Keratinocyte (primary cell): ENCODE measurements around the gene PLP1. TPM values are rescaled to one million over a fixed set of nuclear protein-coding genes. Genes with fewer than 3 reads are reported as not detected.

ENCODE experiments used
- DNase-seq: peaks from one replicate; pipeline ENCODE4 v3.0.0-alpha.2; 2011; ENCODE audit warnings: low read depth, missing footprints, low spot score
- FAIRE-seq: peaks from 2 replicates; lab custom pipeline; 2011; peaks lifted over from hg19 to GRCh38; lab: Jason Lieb, UNC
- H2AFZ ChIP-seq: 2 replicates; pipeline ENCODE4 v1.6.0; 2012; ENCODE audit warnings: low read length, control low read depth, inconsistent platforms; ENCODE audit not compliant: control insufficient read depth
- H3K27ac ChIP-seq: 2 replicates; pipeline ENCODE4 v1.5.1; 2011; ENCODE audit warnings: low read length; ENCODE audit not compliant: control insufficient read depth, insufficient read depth
- H3K27me3 ChIP-seq: 3 replicates; pipeline ENCODE4 v1.6.0; 2011; ENCODE audit warnings: low read length; ENCODE audit not compliant: control insufficient read depth, insufficient read depth; ENCODE audit errors: extremely low read depth
- H3K36me3 ChIP-seq, 2 experiments: 2 replicates in 1 of 2; 3 replicates in 1 of 2; pipeline ENCODE4 v1.5.1; 2011; ENCODE audit warnings: low read length in 2 of 2, mild to moderate bottlenecking in 1 of 2; ENCODE audit not compliant: control insufficient read depth in 2 of 2, insufficient read depth in 2 of 2; ENCODE audit errors: extremely low read depth in 1 of 2
- H3K4me1 ChIP-seq: 3 replicates; pipeline ENCODE4 v1.5.1; 2011; ENCODE audit warnings: low read length; ENCODE audit not compliant: control insufficient read depth, insufficient read depth; ENCODE audit errors: extremely low read depth
- H3K4me2 ChIP-seq: 3 replicates; pipeline ENCODE4 v1.6.0; 2011; ENCODE audit warnings: low read depth, low read length; ENCODE audit not compliant: control insufficient read depth, insufficient read depth; ENCODE audit errors: extremely low read depth
- H3K4me3 ChIP-seq, 3 experiments: fragments of 200-600 bp in 1 of 3; sonication (generic) in 1 of 3; 2 replicates in 2 of 3; 3 replicates in 1 of 3; pipeline ENCODE4 v1.5.1; 2011 to 2016; ENCODE audit warnings: low read length in 3 of 3, mild to moderate bottlenecking in 3 of 3, control low read depth in 2 of 3, inconsistent platforms in 1 of 3, low read depth in 1 of 3, mixed read lengths in 1 of 3, mixed run types in 1 of 3, moderate library complexity in 1 of 3; ENCODE audit not compliant: control insufficient read depth in 2 of 3, insufficient read depth in 2 of 3; ENCODE audit errors: extremely low read depth in 1 of 3
- H3K79me2 ChIP-seq: 2 replicates; pipeline ENCODE4 v1.6.0; 2012; ENCODE audit warnings: low read length; ENCODE audit not compliant: control insufficient read depth, insufficient read depth
- H3K9ac ChIP-seq: 3 replicates; pipeline ENCODE4 v1.6.0; 2011; ENCODE audit warnings: low read length; ENCODE audit not compliant: control insufficient read depth, insufficient read depth; ENCODE audit errors: extremely low read depth
- H3K9me1 ChIP-seq: 3 replicates; pipeline ENCODE4 v1.6.0; 2011; ENCODE audit warnings: low read length; ENCODE audit not compliant: control insufficient read depth, insufficient read depth; ENCODE audit errors: extremely low read depth
- H3K9me3 ChIP-seq: 2 replicates; pipeline ENCODE4 v1.5.1; 2012; ENCODE audit warnings: low read depth, low read length; ENCODE audit not compliant: control insufficient read depth
- H4K20me1 ChIP-seq: 3 replicates; pipeline ENCODE4 v1.6.0; 2011; ENCODE audit warnings: low read length; ENCODE audit not compliant: control insufficient read depth, insufficient read depth; ENCODE audit errors: extremely low read depth
- EZH2 ChIP-seq: IDR thresholded peaks from one replicate; pipeline ENCODE4 v1.6.1; 2012; ENCODE audit warnings: inconsistent platforms, mild to moderate bottlenecking, low read length, moderate library complexity
- dilution Hi-C: fragments of 300-500 bp; cut with MboI; formaldehyde crosslinking; loops from one replicate; pipeline ENCODE4 v1.7.0; 2020; ENCODE audit warnings: low sequenced_read_pairs; ENCODE audit not compliant: extremely low pct_ligation_motif_present
- polyA plus RNA-seq, 5 experiments: library from polyadenylated mRNA; depleted of rRNA in 3 of 5; stranded (reverse) in 3 of 5; stranded (forward) in 1 of 5; unstranded in 1 of 5; fragments of >200 nt; gene quantifications; 1 replicate in 1 of 5; 2 replicates in 3 of 5; 3 replicates in 1 of 5; pipeline versions ENCODE4 v1.2.1 to v1.2.3, GENCODE V29; 2011 to 2012; ENCODE audit warnings: missing spikeins in 2 of 5, low read depth in 1 of 5, low replicate concordance in 1 of 5
- TF ChIP-seq, protein P1 (sequence below), 3 experiments: IDR thresholded peaks in 1 of 3; conservative IDR thresholded peaks in 1 of 3; optimal IDR thresholded peaks in 1 of 3; 2 replicates in 2 of 3; 3 replicates in 1 of 3; pipeline versions ENCODE3 to v1.5.1; 2011; ENCODE audit warnings: low read length in 3 of 3, mild to moderate bottlenecking in 3 of 3, moderate library complexity in 2 of 3, control low read depth in 1 of 3, inconsistent platforms in 1 of 3; ENCODE audit not compliant: insufficient read depth in 2 of 3; ENCODE audit errors: extremely low read depth in 1 of 3

PLP1 gene
- polyA plus RNA-seq, 1 donor (not counting 4 experiments of a cell fraction or from before 2014, with no cell fraction given) = not detected

DNA sequence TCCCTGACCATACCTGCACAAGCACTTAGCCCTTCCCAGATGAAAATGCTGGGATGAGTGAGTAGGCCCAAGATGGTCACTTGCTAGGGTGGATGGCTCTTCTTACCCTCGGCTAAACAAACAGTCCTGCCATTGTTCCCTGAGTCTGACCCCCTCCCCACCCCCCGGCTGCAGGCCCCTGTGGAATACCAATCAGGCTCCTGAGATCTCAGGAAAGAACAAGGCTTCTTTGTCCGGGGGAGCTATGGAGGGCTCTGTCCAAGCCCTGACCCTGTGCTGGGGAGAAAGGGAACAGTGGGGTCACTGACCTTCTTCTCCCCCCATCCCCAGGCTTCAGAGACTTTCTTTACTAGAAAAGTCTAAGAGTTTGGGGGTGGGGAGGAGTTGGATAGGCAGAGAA is 6.0 kb downstream of the PLP1 start:
- no peaks in the 10 kb centered on the region for H3K9me3 ChIP-seq
- H3K9me1 ChIP-seq = no peaks in the 10 kb centered on the region
- no peak overlapping the region for H3K4me2 ChIP-seq
- no peak for FAIRE-seq
- H3K4me1 ChIP-seq = no peaks in the 10 kb centered on the region
- dilution Hi-C loops = no loop called here
- no peak for TF ChIP-seq EZH2
- TF ChIP-seq, protein P1, sequence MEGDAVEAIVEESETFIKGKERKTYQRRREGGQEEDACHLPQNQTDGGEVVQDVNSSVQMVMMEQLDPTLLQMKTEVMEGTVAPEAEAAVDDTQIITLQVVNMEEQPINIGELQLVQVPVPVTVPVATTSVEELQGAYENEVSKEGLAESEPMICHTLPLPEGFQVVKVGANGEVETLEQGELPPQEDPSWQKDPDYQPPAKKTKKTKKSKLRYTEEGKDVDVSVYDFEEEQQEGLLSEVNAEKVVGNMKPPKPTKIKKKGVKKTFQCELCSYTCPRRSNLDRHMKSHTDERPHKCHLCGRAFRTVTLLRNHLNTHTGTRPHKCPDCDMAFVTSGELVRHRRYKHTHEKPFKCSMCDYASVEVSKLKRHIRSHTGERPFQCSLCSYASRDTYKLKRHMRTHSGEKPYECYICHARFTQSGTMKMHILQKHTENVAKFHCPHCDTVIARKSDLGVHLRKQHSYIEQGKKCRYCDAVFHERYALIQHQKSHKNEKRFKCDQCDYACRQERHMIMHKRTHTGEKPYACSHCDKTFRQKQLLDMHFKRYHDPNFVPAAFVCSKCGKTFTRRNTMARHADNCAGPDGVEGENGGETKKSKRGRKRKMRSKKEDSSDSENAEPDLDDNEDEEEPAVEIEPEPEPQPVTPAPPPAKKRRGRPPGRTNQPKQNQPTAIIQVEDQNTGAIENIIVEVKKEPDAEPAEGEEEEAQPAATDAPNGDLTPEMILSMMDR (optimal IDR thresholded peaks at IDR 0.05 in 1 of 3, IDR thresholded peaks at IDR 0.05 in 1 of 3, conservative IDR thresholded peaks at IDR 0.05 in 1 of 3; ENCODE audit: extremely low read depth in 1 of 3, insufficient read depth in 2 of 3, low read length in 3 of 3) = no peak
- no peaks in the 10 kb centered on the region for H4K20me1 ChIP-seq
- H3K36me3 ChIP-seq = no peaks in the 10 kb centered on the region
- no peak overlapping the region for H2AFZ ChIP-seq
- no peak overlapping the region for H3K4me3 ChIP-seq
- no peak for DNase-seq
- H3K79me2 ChIP-seq = no peaks in the 10 kb centered on the region
- H3K27ac ChIP-seq = no peak overlapping the region
- no peak overlapping the region for H3K9ac ChIP-seq
- peaks cover 12% of the 10 kb centered on the region for H3K27me3 ChIP-seq

DNA sequence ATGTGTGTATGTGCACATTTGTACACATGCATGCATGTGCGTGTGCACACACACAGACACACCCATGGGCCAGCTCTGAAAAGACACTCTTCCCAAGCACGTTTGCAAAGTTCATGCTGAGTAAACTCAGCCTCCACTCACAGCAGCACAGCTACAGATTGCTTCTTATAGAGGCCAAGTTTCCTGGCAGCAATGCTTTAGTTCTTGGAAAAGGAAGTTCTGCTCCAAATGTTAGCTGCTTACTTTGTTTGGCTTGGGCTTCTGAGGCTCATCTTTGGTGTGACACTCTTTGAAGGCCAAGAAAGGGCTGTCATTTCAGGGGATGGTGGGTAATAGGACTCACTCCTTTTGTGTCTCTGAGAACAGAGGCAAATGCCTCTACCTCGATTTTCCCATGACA is 6.6 kb downstream of the PLP1 start:
- dilution Hi-C loops = no loop called here
- H3K4me2 ChIP-seq = no peak overlapping the region
- no peaks in the 10 kb centered on the region for H3K9me3 ChIP-seq
- no peaks in the 10 kb centered on the region for H3K4me1 ChIP-seq
- no peaks in the 10 kb centered on the region for H3K36me3 ChIP-seq
- FAIRE-seq (no peak), DNase-seq (no peak)
- no peak overlapping the region for H3K4me3 ChIP-seq
- H3K79me2 ChIP-seq = no peaks in the 10 kb centered on the region
- peaks cover 12% of the 10 kb centered on the region for H3K27me3 ChIP-seq
- no peak overlapping the region for H3K27ac ChIP-seq
- no peaks in the 10 kb centered on the region for H3K9me1 ChIP-seq
- no peak overlapping the region for H2AFZ ChIP-seq
- TF ChIP-seq, protein P1 (optimal IDR thresholded peaks at IDR 0.05 in 1 of 3, IDR thresholded peaks at IDR 0.05 in 1 of 3, conservative IDR thresholded peaks at IDR 0.05 in 1 of 3; ENCODE audit: extremely low read depth in 1 of 3, insufficient read depth in 2 of 3, low read length in 3 of 3) = no peak
- TF ChIP-seq EZH2 = no peak
- no peak overlapping the region for H3K9ac ChIP-seq
- H4K20me1 ChIP-seq = no peaks in the 10 kb centered on the region
